Measurements from ENCODE around the gene COA1. TPM values are rescaled to one million over a fixed set of nuclear protein-coding genes. Genes with fewer than 3 reads are reported as not detected.
A peak's percentile ranks its signal among the peaks of the same experiment; 100 is the strongest.

Gene COA1
- total and polyA plus RNA-seq, 9 of the 15 experiments (the other 6 are each of a cell fraction or from before 2014, with no cell fraction given) = 98.9 to 463 (median 181) TPM

DNA sequence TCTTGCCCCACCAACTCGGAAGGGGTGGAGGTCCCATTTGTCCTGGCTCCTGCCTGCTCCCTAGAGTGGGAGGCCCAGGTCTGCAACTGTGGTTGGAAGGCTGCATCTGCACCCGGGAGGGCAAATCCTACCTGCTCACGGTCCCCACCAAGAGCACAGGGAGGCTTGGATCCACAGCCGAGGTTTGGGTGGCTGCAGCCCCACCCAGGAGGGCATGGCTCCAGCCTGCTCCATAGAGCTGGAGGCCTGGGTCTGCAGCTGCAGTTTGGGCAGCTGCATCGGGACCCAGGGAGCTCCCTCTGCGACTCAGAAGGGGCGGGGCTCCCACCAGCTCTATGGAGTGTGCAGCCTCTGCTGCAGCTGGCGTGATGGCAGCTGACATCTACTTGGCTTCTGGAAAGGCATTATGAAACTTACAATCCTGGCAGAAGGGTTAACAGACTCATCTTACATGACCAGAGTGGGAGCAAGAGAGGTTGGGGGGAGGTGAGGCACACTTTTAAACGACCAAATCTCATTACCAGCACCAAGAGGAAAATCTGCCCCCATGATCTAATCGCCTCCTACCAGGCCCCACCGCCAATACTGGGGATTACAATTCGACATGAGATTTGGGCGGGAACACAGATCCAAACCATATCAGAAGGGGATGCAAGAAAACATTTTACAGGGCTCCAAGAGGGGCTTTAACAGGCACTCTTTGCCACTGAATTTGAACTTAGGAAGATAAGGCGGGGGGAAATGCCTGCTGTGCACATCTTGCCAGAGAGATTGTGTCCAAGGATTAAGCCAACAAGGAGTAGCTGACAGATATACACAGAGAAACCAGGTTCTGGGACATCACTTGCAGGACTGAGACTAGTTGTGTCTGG lies 20.9 kb upstream of the COA1 start (continued):
- TF ChIP-seq, protein P1, sequence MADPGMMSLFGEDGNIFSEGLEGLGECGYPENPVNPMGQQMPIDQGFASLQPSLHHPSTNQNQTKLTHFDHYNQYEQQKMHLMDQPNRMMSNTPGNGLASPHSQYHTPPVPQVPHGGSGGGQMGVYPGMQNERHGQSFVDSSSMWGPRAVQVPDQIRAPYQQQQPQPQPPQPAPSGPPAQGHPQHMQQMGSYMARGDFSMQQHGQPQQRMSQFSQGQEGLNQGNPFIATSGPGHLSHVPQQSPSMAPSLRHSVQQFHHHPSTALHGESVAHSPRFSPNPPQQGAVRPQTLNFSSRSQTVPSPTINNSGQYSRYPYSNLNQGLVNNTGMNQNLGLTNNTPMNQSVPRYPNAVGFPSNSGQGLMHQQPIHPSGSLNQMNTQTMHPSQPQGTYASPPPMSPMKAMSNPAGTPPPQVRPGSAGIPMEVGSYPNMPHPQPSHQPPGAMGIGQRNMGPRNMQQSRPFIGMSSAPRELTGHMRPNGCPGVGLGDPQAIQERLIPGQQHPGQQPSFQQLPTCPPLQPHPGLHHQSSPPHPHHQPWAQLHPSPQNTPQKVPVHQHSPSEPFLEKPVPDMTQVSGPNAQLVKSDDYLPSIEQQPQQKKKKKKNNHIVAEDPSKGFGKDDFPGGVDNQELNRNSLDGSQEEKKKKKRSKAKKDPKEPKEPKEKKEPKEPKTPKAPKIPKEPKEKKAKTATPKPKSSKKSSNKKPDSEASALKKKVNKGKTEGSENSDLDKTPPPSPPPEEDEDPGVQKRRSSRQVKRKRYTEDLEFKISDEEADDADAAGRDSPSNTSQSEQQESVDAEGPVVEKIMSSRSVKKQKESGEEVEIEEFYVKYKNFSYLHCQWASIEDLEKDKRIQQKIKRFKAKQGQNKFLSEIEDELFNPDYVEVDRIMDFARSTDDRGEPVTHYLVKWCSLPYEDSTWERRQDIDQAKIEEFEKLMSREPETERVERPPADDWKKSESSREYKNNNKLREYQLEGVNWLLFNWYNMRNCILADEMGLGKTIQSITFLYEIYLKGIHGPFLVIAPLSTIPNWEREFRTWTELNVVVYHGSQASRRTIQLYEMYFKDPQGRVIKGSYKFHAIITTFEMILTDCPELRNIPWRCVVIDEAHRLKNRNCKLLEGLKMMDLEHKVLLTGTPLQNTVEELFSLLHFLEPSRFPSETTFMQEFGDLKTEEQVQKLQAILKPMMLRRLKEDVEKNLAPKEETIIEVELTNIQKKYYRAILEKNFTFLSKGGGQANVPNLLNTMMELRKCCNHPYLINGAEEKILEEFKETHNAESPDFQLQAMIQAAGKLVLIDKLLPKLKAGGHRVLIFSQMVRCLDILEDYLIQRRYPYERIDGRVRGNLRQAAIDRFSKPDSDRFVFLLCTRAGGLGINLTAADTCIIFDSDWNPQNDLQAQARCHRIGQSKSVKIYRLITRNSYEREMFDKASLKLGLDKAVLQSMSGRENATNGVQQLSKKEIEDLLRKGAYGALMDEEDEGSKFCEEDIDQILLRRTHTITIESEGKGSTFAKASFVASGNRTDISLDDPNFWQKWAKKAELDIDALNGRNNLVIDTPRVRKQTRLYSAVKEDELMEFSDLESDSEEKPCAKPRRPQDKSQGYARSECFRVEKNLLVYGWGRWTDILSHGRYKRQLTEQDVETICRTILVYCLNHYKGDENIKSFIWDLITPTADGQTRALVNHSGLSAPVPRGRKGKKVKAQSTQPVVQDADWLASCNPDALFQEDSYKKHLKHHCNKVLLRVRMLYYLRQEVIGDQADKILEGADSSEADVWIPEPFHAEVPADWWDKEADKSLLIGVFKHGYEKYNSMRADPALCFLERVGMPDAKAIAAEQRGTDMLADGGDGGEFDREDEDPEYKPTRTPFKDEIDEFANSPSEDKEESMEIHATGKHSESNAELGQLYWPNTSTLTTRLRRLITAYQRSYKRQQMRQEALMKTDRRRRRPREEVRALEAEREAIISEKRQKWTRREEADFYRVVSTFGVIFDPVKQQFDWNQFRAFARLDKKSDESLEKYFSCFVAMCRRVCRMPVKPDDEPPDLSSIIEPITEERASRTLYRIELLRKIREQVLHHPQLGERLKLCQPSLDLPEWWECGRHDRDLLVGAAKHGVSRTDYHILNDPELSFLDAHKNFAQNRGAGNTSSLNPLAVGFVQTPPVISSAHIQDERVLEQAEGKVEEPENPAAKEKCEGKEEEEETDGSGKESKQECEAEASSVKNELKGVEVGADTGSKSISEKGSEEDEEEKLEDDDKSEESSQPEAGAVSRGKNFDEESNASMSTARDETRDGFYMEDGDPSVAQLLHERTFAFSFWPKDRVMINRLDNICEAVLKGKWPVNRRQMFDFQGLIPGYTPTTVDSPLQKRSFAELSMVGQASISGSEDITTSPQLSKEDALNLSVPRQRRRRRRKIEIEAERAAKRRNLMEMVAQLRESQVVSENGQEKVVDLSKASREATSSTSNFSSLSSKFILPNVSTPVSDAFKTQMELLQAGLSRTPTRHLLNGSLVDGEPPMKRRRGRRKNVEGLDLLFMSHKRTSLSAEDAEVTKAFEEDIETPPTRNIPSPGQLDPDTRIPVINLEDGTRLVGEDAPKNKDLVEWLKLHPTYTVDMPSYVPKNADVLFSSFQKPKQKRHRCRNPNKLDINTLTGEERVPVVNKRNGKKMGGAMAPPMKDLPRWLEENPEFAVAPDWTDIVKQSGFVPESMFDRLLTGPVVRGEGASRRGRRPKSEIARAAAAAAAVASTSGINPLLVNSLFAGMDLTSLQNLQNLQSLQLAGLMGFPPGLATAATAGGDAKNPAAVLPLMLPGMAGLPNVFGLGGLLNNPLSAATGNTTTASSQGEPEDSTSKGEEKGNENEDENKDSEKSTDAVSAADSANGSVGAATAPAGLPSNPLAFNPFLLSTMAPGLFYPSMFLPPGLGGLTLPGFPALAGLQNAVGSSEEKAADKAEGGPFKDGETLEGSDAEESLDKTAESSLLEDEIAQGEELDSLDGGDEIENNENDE (IDR thresholded peaks at IDR 0.05; ENCODE audit: low read depth, low read length) = no peak
- TF ChIP-seq, protein P2, sequence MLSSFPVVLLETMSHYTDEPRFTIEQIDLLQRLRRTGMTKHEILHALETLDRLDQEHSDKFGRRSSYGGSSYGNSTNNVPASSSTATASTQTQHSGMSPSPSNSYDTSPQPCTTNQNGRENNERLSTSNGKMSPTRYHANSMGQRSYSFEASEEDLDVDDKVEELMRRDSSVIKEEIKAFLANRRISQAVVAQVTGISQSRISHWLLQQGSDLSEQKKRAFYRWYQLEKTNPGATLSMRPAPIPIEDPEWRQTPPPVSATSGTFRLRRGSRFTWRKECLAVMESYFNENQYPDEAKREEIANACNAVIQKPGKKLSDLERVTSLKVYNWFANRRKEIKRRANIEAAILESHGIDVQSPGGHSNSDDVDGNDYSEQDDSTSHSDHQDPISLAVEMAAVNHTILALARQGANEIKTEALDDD (IDR thresholded peaks at IDR 0.05) = peak; percentile 94
- TF ChIP-seq, protein P3, sequence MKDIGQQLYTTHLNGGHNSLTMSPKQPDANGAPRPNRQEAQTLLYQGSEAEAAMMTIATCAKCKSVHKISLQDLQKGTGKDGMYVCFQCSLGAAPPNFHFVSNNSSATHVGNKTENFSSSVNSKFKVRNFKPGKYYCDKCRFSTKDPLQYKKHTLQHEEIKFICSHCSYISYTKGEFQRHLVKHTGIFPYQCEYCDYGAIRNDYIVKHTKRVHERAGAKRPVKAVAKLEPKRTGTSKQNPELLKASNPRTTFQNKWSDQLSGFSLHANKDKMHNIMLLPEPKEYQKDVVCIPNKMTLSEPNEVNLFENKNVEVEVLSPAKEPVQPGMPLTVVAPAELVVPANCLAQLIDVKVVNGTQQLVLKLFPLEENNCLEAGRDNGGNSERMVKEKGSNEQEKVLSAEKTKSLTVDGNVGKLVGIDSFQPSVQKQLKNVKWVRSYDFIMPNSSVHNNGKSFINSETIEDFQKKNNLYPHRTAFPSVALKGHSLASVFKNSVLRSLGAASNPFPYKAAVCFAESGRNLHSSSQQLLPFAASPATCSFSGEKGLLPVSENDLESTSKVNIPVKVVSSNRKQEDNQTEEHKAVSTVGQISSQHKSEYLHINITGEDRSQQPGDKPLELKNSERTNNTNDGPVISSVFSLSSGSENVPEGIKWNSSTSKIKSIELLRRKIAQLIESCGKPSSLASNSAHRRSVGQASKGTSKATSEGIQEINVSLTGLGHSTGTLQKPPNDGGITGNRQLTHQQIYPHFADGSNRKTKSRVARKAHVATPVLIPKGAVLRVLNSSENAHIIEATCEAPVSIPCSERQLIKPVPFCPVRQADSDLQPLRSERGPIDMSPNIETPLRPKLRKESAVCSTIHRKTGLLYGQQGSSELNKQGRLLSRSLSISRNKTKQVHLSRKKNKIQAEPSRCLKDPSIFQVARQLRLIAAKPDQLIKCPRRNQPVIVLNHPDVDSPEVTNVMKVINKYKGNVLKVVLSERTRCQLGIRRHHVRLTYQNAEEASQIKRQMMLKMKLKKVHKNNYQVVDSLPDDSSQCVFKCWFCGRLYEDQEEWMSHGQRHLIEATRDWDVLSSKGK (CRISPR knock-in tag; IDR thresholded peaks at IDR 0.05) = no peak
- TF ChIP-seq, protein P4, sequence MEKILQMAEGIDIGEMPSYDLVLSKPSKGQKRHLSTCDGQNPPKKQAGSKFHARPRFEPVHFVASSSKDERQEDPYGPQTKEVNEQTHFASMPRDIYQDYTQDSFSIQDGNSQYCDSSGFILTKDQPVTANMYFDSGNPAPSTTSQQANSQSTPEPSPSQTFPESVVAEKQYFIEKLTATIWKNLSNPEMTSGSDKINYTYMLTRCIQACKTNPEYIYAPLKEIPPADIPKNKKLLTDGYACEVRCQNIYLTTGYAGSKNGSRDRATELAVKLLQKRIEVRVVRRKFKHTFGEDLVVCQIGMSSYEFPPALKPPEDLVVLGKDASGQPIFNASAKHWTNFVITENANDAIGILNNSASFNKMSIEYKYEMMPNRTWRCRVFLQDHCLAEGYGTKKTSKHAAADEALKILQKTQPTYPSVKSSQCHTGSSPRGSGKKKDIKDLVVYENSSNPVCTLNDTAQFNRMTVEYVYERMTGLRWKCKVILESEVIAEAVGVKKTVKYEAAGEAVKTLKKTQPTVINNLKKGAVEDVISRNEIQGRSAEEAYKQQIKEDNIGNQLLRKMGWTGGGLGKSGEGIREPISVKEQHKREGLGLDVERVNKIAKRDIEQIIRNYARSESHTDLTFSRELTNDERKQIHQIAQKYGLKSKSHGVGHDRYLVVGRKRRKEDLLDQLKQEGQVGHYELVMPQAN (IDR thresholded peaks at IDR 0.05; ENCODE audit: borderline replicate concordance) = no peak
- TF ChIP-seq, protein P5, sequence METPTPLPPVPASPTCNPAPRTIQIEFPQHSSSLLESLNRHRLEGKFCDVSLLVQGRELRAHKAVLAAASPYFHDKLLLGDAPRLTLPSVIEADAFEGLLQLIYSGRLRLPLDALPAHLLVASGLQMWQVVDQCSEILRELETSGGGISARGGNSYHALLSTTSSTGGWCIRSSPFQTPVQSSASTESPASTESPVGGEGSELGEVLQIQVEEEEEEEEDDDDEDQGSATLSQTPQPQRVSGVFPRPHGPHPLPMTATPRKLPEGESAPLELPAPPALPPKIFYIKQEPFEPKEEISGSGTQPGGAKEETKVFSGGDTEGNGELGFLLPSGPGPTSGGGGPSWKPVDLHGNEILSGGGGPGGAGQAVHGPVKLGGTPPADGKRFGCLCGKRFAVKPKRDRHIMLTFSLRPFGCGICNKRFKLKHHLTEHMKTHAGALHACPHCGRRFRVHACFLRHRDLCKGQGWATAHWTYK (CRISPR knock-in tag; IDR thresholded peaks at IDR 0.05) = no peak
